GM18519 (cell line): ENCODE measurements around the gene CASZ1.

Experiments used
- ATAC-seq: cut with Tn5 transposase; IDR thresholded peaks from one replicate; pipeline ENCODE4 v1.9.1; 2021; ENCODE audit warnings: mild to moderate bottlenecking, moderate library complexity; ENCODE audit not compliant: unreplicated experiment, low FRiP score

The CASZ1 gene

DNA sequence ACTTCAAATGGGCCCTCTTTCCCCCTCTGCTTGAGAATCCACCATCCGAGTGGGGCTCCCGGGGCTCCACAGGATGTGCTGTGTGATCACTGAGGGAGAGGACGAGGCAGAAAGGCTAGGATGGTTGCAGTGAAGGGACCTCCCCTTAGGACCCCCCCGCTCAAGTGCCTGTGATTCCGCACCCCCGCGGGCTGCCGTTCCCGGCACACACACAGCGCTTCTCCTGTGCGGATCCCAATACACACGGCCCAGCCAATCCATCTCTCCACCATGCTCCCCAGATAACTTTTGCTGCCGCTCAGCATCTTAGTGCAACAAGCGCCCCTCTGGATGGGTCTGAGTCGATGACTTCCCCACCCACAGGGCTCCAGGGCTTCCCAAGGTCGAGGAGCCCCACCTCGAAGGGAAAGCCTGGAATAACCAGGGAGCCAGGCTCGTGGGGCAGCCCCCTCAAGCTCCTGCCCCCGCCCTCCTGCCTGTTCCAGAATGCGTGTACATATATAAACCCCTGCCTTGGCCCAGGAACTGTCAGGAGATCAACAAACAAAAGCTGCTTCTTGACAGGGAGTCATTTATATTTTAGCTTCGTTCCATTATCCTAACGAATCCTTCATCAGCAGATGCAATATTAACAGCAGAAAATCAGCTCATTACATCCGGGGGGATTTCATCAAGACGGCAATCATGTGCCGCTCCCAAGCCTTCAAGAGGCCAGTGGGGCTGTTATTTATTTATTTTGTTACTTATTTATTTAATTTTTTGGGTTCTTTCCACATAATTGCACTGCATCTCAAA is 83.7 kb downstream of the CASZ1 start:
- no peak for ATAC-seq

- ATAC-seq: no peak
Observed at GRCh38 chr1:10710489-10710888, 86.0 kb downstream of the CASZ1 start.

GRCh38 chr1:10709646-10710045 is 86.8 kb downstream of the CASZ1 start:
- ATAC-seq: no peak

- no peak for ATAC-seq
Observed at GRCh38 chr1:10709165-10709564, 87.3 kb downstream of the CASZ1 start.

GRCh38 chr1:10708757-10709156 is 87.7 kb downstream of the CASZ1 start:
- ATAC-seq: no peak

- no peak for ATAC-seq
Observed at GRCh38 chr1:10707208-10707607, 89.2 kb downstream of the CASZ1 start.

DNA sequence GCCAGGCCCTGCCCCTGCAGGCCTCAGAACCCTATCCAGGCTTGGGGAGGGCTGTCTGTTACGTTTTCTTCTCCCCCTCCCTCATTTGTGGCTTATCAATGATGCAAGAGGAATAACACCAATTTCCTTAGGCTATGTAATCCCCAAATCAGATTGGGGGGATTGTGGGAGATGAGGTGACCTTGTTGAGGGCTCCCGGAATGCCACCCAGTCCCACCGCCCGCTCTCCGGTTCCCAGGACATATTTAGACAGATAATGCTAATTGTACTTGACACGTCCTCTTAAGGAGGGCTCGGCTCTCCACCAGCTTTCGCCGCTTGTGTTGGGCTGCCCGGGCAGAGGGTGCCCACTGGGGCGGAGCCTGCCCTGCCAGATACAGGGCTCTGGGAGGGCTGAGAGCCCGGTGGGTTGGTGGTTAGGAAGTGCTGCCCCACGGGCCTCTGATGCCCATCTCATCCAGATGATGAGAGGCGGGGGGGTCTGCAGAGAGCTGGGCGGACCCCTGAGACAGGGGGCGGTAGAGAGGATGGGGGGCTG is 90.0 kb downstream of the CASZ1 start:
- no peak for ATAC-seq

GRCh38 chr1:10705953-10706352 is 90.5 kb downstream of the CASZ1 start:
- no peak for ATAC-seq

DNA sequence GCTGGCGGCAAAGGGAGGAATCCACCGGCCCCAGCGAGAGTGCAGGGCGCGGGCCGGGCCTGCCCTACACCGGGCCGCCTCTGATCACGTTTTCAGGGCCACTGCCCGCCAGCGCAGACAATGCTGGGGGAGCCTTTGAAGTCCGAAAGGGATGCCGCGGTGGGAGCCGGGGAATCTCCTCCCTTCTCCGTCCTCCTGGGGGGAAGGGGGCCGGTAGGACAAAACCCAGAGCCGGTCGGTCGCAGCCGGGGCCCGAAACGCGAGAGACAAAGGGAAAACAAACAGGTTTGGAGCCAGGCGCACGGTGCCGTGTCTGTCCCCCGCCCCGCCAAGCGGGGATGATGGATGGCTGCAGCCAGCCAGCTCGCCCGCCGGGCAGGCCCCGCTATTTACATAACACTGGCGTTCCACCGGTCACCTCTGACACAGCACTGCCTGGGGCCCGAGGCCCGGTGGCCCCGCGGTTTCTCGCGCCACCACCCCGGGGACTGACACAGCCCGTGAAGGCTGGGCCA is 92.0 kb downstream of the CASZ1 start:
- ATAC-seq: no peak

- no peak for ATAC-seq
Observed at GRCh38 chr1:10703702-10704101, 92.7 kb downstream of the CASZ1 start.

- no peak for ATAC-seq
Observed at GRCh38 chr1:10701145-10701544, 95.3 kb downstream of the CASZ1 start.

DNA sequence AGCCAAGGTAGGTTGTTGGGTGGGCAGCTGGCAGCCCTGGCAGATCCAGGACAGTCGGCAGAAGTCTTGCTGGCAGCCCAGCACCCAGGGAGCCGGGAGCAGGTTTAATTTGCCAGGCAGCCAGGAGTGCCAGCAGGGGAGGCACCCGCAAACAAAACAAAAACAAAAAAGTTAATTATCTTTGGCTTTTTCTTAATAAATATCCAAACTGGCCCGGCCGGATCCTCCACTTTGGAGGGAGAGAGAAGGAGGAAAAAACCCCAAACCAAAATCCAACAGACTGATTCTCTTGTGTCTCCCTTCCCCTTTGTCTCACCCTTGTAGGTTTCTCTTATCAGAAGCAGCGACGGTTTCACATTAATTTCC is 97.0 kb downstream of the CASZ1 start:
- no peak for ATAC-seq

DNA sequence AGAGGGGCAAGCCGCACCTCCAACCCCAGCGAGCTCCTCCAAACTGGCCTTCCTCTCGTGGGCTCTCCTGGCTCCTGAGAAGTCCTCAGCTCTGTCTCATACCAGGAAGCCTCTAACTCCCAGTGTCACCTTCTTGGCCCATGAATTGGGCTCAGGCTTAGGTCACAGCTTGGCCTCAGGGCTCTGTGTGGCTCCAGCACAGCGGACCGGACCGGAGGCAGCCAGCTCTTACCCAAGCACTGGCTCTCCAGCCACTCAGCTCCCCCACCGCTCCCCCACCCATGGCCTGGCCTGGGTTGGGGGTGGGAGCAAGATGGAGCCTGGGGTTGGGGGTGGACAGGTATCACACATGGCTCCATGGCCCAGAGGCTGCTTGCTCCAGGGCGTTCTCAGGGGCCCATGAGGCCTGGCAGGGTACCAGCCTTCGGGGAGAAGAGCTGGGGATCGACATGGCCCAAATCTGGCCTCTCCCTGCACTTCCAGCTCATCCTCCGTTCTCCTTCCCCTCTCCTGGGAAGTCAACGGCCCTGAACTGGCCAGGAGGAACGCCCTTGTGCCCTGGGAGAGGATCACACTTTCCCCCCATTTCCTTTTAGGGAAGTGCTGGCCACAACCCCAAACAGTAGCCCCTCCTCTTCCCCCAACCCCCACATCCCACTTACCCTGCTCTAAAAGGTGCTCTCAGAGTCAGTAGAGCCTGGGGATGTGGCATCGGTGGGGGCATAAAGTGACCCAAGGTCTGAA is 97.5 kb downstream of the CASZ1 start:
- no peak for ATAC-seq

DNA sequence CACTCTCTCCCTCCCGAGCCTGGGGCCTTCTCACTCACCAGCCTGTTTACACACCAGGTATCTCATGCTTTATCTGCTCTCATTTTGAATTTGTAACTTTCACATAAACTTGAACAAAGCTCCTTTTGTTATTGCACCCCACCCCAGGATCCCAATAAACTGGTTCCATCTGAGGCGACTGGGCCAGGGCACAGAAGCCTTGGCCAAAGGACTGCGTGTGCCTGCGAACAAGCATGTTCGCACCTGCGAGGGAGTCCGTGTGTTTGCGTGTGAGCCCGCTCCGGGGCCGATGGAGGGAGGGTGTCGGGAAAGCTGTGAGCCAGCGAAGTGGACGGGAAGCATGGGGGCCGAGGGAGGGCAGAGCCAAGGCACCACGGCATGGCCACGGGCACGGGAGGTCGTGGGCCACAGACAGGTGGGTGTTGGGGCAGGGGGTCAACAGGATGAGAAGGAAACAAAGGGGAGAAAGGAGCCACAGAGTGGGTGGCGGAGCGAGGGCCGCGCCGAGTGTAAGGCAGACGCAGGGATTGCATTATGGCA is 98.8 kb downstream of the CASZ1 start:
- no peak for ATAC-seq

DNA sequence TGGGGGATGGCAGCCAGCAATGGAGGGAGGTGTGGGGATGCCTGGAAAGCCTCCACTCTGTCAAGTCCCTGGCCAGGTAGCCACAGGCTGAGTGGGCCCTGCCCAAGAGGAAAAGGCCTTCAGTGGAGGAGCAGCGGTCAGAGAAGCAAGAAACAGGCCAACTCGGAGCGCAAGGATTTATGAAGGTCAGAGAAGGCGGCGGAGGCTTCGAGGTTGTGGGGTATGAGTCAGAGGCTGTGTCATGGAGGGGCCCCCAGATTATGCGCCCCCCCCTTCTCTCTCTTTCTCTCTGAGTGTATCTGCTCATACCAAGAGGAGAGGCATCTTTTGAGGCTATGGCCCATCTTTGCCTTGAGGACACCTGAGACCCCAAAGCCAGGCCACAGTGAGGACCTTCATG is 99.5 kb downstream of the CASZ1 start:
- no peak for ATAC-seq

GRCh38 chr1:10694633-10695627 is 101.5 kb downstream of the CASZ1 start:
- ATAC-seq: no peak

GRCh38 chr1:10694274-10694632 is 102.2 kb downstream of the CASZ1 start:
- ATAC-seq: no peak

GRCh38 chr1:10693497-10694273 is 102.8 kb downstream of the CASZ1 start:
- no peak for ATAC-seq

DNA sequence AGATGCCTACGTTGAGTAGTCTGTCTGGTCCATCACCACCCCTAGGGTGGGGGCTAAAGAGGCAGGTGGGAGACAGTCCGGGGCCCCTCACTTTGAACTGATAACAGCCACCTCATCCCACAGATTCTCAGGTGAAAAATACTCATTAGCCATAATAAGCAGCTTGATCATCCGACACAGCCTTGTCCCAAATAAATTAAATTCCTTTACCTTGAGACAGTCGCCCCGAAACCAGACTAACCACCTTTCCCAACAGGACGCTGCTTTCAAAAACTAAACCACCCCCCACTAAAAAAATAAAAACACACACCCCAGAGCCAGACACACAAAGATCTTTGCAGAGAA is 103.3 kb downstream of the CASZ1 start:
- ATAC-seq: no peak
